Measurements from ENCODE around the gene RAD9A.

Gene RAD9A

DNA sequence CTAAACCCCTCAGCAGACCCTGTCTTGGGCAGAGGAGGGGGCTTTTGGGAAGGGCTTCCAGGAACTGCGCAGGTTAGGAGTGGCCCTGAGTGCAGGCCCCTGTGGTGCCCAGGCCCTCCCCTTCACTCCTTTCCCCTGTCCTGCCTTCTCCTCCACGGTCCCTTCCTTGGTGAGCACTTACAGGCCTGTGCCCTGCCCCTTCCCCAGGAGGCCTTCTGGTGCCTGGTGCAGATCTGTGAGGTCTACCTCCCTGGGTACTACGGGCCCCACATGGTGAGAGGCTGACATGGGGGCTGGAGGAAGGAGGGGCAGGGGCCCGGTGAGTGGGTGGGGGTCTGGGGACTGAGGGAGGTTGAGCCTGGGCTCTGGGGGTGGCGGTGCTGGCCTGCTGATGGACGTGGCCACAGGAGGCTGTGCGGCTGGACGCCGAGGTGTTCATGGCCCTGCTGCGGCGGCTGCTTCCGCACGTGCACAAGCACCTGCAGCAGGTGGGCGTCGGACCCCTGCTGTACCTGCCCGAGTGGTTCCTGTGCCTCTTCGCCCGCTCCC, 14.7 kb downstream of the RAD9A start:
- TF ChIP-seq, protein P1, sequence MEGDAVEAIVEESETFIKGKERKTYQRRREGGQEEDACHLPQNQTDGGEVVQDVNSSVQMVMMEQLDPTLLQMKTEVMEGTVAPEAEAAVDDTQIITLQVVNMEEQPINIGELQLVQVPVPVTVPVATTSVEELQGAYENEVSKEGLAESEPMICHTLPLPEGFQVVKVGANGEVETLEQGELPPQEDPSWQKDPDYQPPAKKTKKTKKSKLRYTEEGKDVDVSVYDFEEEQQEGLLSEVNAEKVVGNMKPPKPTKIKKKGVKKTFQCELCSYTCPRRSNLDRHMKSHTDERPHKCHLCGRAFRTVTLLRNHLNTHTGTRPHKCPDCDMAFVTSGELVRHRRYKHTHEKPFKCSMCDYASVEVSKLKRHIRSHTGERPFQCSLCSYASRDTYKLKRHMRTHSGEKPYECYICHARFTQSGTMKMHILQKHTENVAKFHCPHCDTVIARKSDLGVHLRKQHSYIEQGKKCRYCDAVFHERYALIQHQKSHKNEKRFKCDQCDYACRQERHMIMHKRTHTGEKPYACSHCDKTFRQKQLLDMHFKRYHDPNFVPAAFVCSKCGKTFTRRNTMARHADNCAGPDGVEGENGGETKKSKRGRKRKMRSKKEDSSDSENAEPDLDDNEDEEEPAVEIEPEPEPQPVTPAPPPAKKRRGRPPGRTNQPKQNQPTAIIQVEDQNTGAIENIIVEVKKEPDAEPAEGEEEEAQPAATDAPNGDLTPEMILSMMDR (IDR thresholded peaks at IDR 0.05; ENCODE audit: control insufficient read depth, insufficient read depth, low read depth, low read length, missing control alignments), result no peak
- no peak overlapping the region for H3K4me3 ChIP-seq (ENCODE audit: control insufficient read depth, low read depth, low read length)
- no peak for DNase-seq (ENCODE audit: low read depth)

DNA sequence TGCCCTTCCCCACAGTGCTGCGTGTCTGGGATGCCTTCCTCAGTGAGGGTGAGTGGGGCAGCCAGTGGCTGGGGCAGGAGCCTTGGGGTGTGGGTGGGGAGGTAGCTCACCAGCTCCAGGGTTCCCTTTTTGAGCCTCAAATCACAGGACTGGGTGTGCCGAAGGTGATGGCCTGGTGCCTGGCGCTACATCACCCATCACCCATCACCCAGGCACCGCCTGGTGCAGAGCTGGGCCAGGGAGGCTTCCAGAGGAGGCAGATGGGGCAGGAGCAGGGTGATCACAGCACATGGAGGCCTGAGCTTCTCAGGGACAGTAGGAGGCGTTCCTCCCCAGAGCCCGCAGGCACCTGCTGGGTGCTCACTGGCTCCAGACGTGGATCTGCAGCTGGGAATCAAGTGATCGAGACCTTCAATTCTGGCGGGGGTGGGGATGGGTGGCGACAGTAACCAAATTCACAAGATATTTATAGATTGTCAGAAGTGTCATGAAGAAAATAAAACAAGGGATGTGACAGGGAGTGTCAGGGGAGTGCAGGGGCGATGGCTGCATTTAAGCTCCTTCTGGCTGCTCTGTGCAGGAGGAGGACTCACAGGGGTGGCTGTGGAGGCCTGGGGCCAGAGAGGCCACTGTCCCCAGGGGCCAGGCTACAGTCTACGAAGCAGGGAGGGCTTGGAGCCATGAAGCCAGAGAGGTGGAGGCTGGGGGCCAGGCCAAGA, 15.3 kb downstream of the RAD9A start:
- TF ChIP-seq, protein P1 (IDR thresholded peaks at IDR 0.05; ENCODE audit: control insufficient read depth, insufficient read depth, low read depth, low read length, missing control alignments), result peak; percentile 4
- H3K4me3 ChIP-seq (ENCODE audit: control insufficient read depth, low read depth, low read length), result no peak overlapping the region
- DNase-seq (ENCODE audit: low read depth), result no peak

DNA sequence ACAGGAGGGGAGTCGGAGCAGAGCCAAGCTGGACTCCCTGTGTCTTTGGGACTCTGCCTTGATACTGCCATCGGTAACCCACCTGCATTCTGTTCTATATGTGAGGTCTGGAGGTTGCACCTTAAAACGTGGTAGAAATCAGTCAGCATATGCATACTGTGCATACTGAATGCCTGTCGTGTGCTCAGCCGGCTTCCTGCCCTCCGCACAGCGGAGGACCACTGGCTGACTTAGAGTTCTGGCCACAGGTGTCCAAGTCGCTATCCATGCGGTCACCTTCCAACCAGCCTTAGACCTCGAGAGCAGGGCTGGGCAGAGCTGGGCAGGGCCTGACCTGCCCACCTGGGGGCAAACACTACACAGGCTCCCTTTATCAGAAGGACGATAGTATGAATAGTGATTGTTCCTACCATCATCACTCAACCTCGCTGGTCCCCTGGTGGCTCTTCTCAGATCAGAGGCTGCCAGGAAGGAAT, 15.9 kb downstream of the RAD9A start:
- TF ChIP-seq, protein P1 (IDR thresholded peaks at IDR 0.05; ENCODE audit: control insufficient read depth, insufficient read depth, low read depth, low read length, missing control alignments), result no peak
- no peak overlapping the region for H3K4me3 ChIP-seq (ENCODE audit: control insufficient read depth, low read depth, low read length)
- DNase-seq (ENCODE audit: low read depth), result no peak

DNA sequence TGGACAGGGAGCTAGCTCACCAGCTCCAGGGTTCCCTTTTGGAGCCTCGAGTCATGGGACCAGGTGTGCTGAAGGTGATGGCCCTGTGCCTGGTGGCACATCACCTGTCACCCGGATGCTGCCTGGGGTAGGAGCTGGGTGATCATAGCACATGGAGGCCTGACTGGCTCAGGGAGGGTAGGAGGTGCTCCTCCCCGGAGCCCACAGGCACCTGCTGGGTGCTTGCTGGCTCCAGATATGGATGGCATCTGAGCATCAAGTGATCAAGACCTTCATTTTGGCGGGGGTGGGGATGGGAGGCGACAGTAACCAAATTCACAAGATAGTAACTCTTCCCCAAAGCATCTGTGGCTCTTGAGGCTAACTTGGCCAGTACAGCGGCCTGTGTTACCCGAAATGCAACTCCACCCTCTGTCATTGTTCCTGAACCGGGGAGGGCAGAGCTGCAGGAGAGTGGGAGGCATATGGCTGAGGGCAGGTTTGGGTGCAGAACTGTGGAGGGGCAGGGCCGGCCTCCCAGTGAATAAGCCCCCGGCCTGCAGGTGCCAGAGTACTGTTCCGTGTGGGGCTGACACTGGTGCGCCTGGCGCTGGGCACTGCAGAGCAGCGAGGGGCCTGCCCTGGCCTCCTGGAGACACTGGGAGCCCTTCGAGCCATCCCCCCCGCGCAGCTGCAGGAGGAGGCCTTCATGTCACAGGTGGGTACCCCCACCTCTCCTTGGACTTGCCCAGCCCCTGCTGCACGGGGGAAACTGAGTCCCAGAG, 16.8 kb downstream of the RAD9A start:
- H3K4me3 ChIP-seq (ENCODE audit: control insufficient read depth, low read depth, low read length), result no peak overlapping the region
- TF ChIP-seq, protein P1 (IDR thresholded peaks at IDR 0.05; ENCODE audit: control insufficient read depth, insufficient read depth, low read depth, low read length, missing control alignments), result no peak
- no peak for DNase-seq (ENCODE audit: low read depth)

DNA sequence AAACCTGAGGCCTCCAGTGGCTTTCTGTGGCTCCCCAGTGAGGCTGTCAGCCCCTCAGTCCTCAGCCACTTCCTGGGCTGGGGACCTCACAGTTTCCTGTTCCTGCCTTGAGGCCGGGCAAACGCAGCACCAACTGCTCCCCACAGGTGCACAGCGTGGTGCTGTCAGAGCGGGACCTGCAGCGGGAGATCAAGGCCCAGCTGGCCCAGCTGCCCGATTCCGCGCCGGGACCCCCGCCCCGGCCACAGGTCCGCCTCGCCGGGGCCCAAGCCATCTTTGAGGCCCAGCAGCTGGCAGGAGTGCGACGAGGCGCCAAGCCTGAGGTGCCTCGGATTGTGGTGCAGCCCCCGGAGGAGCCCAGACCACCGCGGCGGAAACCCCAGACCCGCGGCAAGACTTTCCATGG, 17.5 kb downstream of the RAD9A start:
- TF ChIP-seq, protein P1 (IDR thresholded peaks at IDR 0.05; ENCODE audit: control insufficient read depth, insufficient read depth, low read depth, low read length, missing control alignments), result no peak
- DNase-seq (ENCODE audit: low read depth), result no peak
- H3K4me3 ChIP-seq (ENCODE audit: control insufficient read depth, low read depth, low read length), result no peak overlapping the region

DNA sequence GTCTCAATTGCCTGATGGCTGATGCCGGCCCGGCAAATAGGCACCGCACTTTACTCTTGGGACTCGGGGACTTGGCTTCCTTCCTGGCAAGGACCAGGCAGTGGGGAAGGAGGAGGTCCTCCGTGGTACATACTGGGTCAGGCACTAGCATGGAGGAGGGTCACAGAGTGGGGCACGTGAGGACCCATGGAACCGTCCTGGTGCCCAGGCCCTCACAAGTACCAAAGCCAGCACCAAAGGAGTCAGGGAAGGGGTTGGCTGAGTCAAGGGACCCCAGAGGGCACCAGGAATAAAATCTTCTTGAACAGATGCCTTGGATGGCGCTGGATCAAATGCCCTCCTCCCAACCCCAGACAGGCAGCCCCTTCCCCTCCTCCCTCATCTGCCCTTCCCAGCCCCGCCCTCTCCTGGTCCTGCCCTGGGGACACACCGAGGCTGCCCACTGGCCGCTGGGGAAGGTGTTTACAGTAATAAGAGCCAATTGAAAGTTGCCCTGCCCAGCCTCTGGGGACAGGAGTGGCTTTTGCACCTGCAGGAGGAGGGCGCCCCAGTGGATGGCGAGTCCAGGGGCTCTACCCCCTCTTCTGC, 18.1 kb downstream of the RAD9A start:
- H3K4me3 ChIP-seq (ENCODE audit: control insufficient read depth, low read depth, low read length), result no peak overlapping the region
- TF ChIP-seq, protein P1 (IDR thresholded peaks at IDR 0.05; ENCODE audit: control insufficient read depth, insufficient read depth, low read depth, low read length, missing control alignments), result no peak
- no peak for DNase-seq (ENCODE audit: low read depth)
